Measurements from ENCODE around the gene ADAMTS17.

GRCh38 chr15:100269831-100270230 lies 71.9 kb downstream of the ADAMTS17 start:
- TF ChIP-seq CTCF (IDR thresholded peaks at IDR 0.05 in 4 of 5, conservative IDR thresholded peaks at IDR 0.05 in 1 of 5) (no peak), POLR2A (IDR thresholded peaks at IDR 0.05) (no peak)
